CD4-positive, alpha-beta T cell treated with Interferon gamma for 1 hour (primary cell): ENCODE data around the gene PKDREJ.

Experiments used
- DNase-seq: peaks from one replicate; pipeline ENCODE4 v3.0.0-alpha.2; 2020

Gene PKDREJ

DNA sequence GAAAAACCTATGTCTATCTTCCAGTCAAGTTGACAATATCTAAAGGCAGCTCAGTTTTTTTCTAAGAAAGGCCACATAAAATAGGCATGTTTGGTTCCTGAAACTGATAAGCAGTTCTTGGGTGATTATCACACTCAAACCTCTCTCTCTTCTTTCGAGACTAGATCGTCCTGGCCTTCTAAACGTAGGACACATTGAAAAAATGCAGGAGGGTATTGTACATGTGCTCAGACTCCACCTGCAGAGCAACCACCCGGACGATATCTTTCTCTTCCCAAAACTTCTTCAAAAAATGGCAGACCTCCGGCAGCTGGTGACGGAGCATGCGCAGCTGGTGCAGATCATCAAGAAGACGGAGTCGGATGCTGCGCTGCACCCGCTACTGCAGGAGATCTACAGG, 28.2 kb downstream of the PKDREJ start:
- no peak for DNase-seq

- DNase-seq: peak; percentile 10
Measured at GRCh38 chr22:46233231-46233630, 29.9 kb downstream of the PKDREJ start.

DNA sequence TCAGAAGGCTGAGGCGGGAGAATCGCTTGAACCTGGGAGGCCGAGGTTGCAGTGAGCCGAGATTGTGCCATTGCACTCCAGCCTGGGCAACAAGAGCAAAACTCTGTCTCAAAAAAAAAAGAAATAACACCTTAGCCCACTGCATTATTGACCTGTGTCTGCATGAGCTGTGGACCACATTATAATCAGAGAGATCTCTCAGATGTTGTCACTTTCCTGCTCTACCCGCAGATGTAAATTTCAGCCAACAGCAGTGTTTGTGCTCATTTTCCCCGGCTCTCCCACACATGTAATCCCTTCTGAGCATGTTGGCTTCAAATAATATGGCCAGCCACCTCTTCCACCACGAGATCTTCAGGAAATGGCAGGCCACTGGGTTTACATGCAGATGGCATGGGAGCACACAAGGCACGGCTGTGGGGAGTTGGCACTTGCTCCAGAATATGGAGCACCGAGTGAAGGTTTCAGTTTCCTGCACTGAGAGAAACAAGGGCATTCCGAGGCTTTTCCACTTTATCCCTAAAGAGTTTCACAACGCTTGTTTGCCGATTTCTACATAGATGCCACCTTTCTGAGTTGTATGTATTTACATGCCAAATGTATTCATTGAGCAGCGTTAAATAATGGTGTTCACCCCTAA, 32.8 kb downstream of the PKDREJ start:
- no peak for DNase-seq

DNA sequence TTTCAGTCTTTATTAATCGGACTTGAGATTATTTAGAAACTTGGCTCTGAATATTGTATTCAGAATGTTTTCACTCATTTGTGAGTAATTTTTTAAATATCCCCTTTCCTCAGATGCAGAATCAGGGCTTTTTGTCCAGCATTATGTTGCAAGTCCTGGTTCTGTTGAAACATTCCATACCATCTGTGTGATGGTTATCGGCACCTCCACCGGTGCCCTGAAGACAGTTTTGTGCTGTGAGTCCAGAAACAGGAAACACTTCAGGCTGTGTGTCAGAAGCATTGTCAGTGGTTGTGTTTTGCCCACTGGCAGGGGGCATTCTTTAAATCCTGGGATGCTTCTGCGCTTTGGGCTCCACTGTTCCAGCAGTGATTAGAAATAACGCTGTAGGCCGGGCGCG, 33.4 kb downstream of the PKDREJ start:
- no peak for DNase-seq

DNA sequence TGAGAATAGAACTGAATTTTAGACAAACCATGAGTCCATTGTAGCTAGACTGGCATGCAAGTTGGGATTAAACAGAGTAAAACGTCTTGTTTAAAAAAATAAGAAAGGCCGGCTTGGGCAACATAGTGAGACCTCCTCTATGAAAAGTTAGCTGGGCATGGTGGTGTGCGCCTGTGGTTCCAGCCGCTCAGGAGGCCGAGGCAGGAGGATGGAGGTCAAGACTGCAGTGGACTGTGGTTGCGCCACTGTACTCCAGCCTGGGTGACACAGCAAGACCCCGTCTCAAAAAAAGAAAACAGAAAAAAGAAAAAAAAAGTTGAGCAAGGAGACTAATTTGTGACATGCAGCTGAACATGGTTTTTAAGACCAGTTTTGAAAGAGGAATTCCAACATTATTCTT, 36.6 kb downstream of the PKDREJ start:
- DNase-seq: no peak

- no peak for DNase-seq
Measured at GRCh38 chr22:46225631-46226030, 37.5 kb downstream of the PKDREJ start.

DNA sequence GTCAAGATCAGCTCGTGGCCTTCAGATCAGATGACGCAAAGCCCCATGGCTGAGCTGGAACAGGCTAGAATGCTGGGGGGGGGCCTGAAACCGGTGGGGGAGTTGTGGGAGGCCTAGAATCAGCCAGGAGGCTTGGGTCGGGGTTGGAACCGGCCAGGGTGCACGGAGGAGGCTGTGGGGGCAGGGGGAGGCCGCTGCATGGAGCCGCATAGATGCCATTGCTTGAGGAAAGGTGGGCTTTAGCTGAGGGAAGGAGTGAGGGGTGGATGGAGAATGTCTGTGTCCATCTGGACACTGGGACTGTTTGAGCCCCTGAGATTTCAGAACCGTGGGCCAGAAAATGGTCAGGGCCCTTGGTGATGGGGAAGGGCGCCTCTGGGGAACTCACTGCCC, 38.2 kb downstream of the PKDREJ start:
- DNase-seq: no peak

- DNase-seq: no peak
Measured at GRCh38 chr22:46224044-46224897, 38.9 kb downstream of the PKDREJ start.

DNA sequence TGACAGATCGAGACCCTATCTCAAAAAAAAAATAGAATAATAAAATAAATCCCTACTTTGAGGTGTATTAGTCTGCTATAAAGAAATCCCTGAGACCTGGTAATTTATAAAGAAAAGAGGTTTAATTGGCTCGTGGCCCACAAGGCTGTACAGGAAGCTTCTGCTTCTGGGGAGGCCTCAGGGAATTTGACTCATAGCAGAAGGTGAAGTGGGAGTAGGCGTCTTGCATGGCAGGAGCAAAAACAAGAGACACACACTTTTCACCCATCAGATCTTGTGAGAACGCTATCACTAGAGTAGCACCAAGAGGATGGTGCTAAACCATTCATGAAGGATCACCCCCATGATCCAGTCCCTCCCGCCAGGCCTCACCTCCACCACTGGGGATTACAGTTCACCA, 42.2 kb downstream of the PKDREJ start:
- DNase-seq: no peak

- no peak for DNase-seq
Measured at GRCh38 chr22:46219636-46220035, 43.5 kb downstream of the PKDREJ start.

DNA sequence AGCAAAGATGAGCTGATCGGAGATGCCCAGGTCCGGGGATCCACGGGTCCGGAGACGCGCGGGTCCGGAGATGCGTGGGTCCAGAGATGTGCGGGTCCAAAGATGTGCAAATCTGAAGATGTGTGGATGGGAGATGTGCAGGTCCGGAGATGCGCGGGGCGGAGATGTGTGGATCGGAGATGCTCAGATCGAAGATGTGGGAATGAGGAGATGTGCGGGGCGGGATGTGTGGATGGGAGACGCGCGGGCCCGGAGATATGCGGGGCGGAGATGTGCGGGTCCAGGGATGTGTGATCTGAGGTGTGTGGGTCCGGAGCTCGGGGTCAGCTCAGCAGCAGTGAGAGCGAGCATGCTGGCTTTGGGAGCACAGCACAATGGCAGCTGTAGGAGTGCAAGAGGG, 48.5 kb downstream of the PKDREJ start:
- DNase-seq: no peak

- DNase-seq: no peak
Measured at GRCh38 chr22:46214149-46214548, 49.0 kb downstream of the PKDREJ start.

DNA sequence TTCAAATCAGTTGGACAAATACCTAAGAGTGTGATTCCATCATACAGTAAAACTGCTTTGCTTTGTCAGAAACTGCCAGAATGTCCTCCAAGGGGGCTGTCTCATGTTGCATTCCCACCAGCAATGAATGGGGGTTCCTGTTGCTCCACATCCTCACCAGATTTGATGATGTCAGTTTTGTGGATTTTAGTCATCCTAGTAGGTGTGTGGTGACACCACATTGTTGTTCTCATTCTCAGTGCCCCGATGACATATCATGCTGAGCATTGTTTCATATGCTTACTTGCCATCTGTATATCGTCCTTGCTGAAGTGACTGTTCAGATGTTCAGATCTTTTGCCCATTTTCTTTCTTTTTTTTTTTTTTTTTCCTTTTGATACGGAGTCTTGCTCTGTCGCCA, 50.1 kb downstream of the PKDREJ start:
- no peak for DNase-seq

DNA sequence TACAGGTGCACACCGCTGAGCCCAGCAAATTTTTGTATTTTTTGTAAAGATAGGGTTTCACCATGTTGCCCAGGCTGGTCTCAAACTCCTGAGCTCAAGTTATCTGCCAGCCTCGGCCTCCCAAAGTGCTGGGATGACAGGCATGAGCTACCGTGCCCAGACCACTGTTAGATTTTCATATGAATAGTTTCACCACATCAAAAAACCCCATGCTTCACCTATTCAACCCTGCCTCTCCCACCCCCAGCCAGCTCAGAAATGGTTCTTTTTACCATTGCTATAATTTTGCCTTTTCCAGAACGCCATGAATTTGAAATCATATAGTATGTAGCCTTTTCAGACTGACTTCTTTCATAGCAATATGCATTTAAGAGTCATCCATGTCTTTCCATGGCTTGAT, 50.9 kb downstream of the PKDREJ start:
- no peak for DNase-seq

- DNase-seq: no peak
Measured at GRCh38 chr22:46209262-46209661, 53.9 kb downstream of the PKDREJ start.
